Lower leg skin (tissue), 3 donors: ENCODE results near the gene NT5DC4.

Experiments
- POLR2A ChIP-seq, 2 donors: fragments of 450-650 bp; IDR thresholded peaks; one replicate each; pipeline ENCODE4 v1.6.1; 2016 to 2017; ENCODE audit warnings: antibody characterized with exemption in 2 of 2, mild to moderate bottlenecking in 1 of 2, moderate library complexity in 1 of 2
- TF ChIP-seq, protein P1 (sequence below), 3 donors: fragments of 450-650 bp; IDR thresholded peaks; one replicate each; pipeline ENCODE4 v1.5.1; 2016; ENCODE audit warnings: antibody characterized with exemption in 3 of 3, mild to moderate bottlenecking in 3 of 3, moderate library complexity in 2 of 3

DNA sequence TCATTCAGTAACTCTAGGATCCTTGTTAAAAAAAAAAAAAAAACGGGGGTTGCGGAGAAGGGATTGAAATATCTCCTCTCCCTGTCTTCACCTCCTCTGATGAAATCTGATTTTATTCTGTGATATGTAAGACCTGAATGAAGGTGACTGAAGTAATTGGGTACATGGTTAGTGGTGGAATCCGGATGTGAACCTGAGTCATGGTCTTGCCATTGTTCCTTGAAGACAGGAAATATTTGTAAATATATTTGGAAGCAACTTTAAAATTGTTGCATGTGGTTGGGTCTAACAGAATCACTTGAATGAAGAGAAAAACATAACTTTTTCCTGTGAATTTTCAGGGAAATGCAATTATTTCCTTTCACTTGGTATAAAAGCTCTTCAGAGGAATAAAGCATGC, 66.5 kb downstream of the NT5DC4 start:
- TF ChIP-seq, protein P1, sequence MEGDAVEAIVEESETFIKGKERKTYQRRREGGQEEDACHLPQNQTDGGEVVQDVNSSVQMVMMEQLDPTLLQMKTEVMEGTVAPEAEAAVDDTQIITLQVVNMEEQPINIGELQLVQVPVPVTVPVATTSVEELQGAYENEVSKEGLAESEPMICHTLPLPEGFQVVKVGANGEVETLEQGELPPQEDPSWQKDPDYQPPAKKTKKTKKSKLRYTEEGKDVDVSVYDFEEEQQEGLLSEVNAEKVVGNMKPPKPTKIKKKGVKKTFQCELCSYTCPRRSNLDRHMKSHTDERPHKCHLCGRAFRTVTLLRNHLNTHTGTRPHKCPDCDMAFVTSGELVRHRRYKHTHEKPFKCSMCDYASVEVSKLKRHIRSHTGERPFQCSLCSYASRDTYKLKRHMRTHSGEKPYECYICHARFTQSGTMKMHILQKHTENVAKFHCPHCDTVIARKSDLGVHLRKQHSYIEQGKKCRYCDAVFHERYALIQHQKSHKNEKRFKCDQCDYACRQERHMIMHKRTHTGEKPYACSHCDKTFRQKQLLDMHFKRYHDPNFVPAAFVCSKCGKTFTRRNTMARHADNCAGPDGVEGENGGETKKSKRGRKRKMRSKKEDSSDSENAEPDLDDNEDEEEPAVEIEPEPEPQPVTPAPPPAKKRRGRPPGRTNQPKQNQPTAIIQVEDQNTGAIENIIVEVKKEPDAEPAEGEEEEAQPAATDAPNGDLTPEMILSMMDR (IDR thresholded peaks at IDR 0.05), result no peak
- no peak for TF ChIP-seq POLR2A (IDR thresholded peaks at IDR 0.05)
